HG02588 (cell line): ENCODE measurements around the gene KEL.

Experiments
- ATAC-seq: cut with Tn5 transposase; IDR thresholded peaks from one replicate; pipeline ENCODE4 v1.9.1; 2021; ENCODE audit warnings: mild to moderate bottlenecking, moderate library complexity; ENCODE audit not compliant: unreplicated experiment

The KEL gene

GRCh38 chr7:142961595-142961972, 579 bp downstream of the KEL start:
- no peak for ATAC-seq

- ATAC-seq = no peak
Measured at GRCh38 chr7:142960955-142961512, 1.1 kb downstream of the KEL start.

- ATAC-seq = no peak
Measured at GRCh38 chr7:142959202-142959601, 3.0 kb downstream of the KEL start.

- ATAC-seq = no peak
Measured at GRCh38 chr7:142957723-142958122, 4.4 kb downstream of the KEL start.

DNA sequence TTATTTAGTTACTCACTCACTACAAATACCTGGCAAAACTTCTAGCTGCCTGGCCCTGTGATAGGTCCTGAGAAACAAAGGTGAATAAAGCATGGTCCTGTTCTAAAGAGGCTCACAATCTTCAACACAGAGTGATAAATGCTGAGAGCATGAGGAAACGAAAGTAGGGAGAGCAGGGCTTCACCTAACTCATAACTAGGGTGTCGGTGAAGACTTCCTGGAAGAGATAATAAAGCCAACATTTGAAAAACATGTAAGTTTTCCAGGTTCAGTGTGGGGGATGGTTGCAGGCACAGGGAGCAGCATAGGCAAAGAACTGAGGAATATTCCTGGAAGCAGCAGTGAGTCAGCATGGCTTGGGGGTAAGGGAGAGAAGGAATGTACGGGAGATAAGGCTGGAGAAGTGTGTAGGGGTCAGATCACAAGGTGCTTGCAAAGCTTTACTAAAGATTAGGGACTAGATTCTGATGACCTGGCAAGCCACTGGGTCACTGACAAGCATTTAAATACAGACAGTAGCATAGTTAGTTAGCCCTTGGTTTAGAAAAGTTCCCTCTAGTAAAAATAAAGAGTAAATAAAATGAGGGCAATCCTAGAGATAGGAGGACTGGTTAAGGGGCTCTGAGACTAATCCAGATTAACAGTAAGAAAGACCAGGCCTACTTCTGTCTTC, 5.1 kb downstream of the KEL start:
- no peak for ATAC-seq

GRCh38 chr7:142954680-142955268, 7.4 kb downstream of the KEL start:
- no peak for ATAC-seq

DNA sequence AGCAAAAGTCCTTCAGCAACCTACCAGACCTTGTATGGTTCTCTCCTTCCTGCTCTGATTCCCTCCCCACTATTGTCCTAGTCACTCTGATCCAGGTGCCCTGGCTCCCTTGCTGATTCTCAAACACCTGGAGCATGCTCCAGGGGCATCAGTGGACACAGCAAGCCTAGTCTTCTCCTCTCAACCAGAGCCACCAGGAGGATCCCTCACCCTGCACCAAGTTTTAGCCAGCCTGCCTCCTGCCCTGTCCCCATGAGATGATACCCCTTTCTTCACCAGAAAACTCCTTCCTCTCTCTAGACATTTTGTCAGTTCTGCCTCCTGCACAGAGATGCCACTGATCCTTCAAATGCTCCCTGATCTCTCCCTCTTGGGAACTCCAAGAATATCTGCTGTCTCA, 11.9 kb downstream of the KEL start:
- no peak for ATAC-seq

GRCh38 chr7:142948603-142949002, 13.6 kb downstream of the KEL start:
- ATAC-seq = no peak

DNA sequence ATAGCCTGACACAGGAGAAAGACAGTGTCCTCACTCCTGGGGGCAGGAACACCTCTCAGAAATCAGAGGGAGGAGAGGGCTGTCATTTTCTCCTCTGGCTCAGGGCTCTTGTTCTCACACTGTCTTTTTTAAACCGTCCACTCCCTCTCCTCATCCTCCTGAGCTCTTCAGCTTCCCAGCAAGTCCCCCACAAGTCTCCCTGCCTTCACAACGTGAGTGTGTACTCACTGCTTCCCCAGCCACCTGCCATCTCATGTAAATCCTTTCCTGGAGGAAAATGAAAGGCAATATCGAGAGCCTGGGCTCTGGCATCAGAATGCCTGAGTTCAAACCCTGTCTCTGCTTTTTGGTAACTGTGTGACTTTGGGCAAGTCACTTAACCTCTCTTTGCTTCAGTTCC, 17.2 kb downstream of the KEL start:
- no peak for ATAC-seq

DNA sequence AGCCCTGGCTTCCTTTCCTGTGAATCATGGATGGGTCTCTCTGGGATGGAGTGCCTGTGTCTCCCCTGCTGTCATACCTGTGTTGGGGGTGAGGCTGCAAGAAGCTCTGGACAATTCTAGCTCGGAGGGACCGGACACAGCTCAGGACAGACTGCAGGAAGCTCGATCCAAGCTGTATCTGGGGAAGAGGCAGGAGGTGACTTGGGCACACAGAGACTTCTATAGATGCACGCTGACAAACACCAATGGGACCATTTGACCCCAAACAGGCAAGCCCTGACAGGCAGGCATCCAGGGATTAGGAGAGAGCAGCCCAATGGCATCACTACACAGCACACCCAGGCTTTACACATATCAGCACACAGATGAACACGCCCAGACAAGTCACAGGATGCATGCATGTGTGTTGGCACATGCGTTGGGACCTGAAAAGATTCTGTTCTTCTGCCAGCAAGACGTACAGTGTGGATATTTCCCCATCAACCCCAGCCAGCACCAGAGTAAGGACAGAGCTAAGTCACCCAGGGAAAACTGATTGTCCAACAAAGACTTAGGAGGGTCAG, 18.4 kb downstream of the KEL start:
- ATAC-seq = no peak

DNA sequence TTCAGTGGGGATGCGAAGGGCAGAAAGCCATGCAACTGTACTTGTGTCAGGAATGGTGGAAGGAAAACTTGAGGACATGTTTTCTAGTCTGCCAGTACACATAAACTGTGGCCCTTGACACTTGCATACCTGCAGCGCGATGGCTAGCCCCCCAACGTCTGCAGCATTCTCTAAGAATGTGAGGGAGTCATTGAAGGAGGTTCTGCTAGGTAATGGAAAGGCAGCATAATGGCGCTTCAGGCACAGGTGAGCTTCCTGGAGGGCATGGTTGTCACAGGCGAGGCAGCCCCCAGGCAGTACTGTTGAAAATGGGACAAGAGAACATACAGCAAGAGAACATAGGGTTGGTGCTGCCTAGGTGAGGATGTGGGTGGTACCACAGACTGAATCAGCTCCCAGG, 19.4 kb downstream of the KEL start:
- no peak for ATAC-seq

- no peak for ATAC-seq
Measured at GRCh38 chr7:142941541-142941940, 20.6 kb downstream of the KEL start.

- no peak for ATAC-seq
Measured at GRCh38 chr7:142940966-142941535, 21.1 kb downstream of the KEL start.

DNA sequence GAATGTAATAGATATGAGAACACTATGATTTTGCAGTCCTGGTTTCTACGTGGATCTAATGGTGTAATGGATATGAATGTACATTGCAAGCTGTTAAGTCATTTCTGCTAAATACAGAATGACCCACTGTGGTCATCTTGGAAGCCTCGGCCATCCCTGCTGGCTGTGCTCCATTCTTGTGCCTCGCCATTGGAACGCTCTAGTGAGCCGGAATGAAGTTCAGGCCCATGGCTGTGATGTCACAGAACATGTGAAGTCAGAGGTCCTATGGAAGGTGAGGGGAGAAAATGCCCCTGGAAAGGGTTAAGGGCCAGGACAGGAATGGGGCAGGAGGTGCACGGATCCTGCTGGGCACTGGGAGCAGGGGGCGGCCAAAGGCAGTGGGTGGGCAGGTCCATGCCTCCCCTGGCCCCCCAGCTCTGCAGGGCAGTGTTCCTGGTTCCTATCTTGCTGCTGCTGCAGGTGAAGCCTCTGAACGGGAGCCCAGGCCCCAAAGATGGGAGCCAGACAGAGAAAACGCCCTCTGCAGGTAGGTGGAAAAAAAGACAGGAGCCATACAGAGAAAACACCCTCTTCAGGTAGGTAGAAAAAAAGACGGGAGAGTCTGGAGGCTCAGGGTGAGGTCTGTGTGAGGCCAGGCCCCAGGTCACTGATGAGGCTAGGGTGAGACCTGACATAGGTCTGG, 22.8 kb downstream of the KEL start, which contains the start of gene LLCFC1:
Gene LLCFC1 (plus strand): TSS at position 259 of the 685 bp plus-strand sequence. CDS start 138 bp downstream, at position 397.
- ATAC-seq = no peak

GRCh38 chr7:142938611-142939010, 23.6 kb downstream of the KEL start:
- ATAC-seq = no peak

DNA sequence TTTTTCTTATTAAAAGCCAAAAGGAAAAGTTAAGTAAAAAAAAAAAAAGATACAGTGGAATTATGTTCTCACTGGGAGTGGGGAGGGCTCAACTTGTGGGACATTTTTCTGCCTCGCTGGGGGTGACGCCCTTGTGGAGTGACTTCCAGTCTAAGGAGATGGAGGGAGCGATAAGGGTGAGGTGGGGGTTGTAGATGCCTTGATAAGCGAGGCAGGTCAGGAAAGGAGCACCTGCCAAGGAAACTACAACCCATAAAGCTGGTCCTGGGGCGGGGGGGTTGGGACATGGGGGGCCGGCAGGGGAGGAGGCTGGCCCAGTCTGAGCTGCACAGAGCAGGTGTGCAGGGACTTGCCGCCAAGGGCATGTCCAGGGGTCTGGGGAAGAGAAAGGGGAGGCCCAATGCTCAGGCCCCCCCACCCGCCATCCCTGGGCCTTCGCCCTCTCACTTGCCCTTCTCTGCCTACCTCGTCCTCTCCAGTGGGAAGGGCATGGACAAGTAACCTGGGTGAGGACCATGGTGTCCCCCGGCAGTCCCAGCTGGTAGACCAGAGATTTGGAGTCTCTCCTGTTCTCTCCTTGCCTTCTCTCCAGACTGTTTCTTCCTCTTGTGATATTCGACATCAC, 26.1 kb downstream of the KEL start:
- ATAC-seq = no peak

DNA sequence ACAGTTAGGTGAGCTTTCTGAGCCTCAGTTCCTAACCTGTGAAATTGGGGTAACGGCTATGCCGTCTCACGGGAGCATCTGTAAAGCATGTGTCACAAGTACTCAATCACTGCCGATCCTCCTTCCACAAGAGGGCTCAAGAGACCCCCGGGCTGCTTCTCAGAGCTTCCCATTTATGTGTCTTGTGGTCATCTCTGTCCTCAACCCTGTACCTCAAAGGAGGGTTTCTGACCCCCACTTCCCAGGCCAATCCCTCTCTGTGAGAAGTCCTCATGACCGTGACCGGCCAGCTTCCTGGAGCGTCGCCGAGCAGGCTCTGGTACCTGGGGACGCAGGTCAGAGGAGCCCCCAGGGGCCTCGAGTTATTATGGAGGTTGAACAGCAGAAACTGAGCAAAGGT, 28.1 kb downstream of the KEL start:
- no peak for ATAC-seq

- no peak for ATAC-seq
Measured at GRCh38 chr7:142933624-142934023, 28.5 kb downstream of the KEL start, which contains the start of gene TRPV5. Gene TRPV5 (minus strand): TSS chr7:142933746. CDS start chr7:142933459, 287 bp downstream.

DNA sequence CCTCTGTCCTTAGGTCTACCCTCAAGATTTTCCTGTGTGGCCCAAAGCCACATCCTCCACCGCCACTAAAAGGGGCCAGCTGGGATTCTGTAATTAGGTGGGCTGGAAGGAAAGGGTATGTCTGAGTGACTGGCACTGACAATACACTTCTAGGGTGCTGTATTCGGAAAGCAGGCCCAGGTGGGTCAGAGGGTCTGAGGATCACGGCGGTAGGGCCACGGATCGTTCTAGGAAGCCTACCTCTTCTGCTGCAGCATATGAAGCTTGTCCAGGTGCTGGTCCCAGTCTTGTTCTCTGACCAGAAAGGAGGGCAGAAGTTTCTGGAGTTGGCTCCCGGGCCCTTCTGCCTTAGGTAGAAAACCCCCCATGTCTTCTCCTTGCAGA, 29.1 kb downstream of the KEL start:
- ATAC-seq = no peak

- no peak for ATAC-seq
Measured at GRCh38 chr7:142932386-142933091, 29.6 kb downstream of the KEL start.
